ENCODE measurements around the gene CHD6. TPM values are rescaled to one million over a fixed set of nuclear protein-coding genes. Genes with fewer than 3 reads are reported as not detected.

The CHD6 gene
- total RNA-seq (10 to 100 TPM; 19.8 to 52.8 (median 41.4) TPM), polyA plus RNA-seq (10 to 100 TPM in 1 of 2 donors, 1 to 10 TPM in 1; 6.5 to 16.2 TPM)
- long read RNA-seq, donor 1, partial matches to known transcripts: 9 of 14 reads
- long read RNA-seq, donor 1, other reads (novel, unspliced or antisense): 3 of 14 reads
- long read RNA-seq, donor 2, partial matches to known transcripts: 6 of 13 reads
- long read RNA-seq, donor 2, other reads (novel, unspliced or antisense): 6 of 13 reads
- long read RNA-seq, donor 3, partial matches to known transcripts: 8 of 14 reads
- long read RNA-seq, donor 3, other reads (novel, unspliced or antisense): 4 of 14 reads

DNA sequence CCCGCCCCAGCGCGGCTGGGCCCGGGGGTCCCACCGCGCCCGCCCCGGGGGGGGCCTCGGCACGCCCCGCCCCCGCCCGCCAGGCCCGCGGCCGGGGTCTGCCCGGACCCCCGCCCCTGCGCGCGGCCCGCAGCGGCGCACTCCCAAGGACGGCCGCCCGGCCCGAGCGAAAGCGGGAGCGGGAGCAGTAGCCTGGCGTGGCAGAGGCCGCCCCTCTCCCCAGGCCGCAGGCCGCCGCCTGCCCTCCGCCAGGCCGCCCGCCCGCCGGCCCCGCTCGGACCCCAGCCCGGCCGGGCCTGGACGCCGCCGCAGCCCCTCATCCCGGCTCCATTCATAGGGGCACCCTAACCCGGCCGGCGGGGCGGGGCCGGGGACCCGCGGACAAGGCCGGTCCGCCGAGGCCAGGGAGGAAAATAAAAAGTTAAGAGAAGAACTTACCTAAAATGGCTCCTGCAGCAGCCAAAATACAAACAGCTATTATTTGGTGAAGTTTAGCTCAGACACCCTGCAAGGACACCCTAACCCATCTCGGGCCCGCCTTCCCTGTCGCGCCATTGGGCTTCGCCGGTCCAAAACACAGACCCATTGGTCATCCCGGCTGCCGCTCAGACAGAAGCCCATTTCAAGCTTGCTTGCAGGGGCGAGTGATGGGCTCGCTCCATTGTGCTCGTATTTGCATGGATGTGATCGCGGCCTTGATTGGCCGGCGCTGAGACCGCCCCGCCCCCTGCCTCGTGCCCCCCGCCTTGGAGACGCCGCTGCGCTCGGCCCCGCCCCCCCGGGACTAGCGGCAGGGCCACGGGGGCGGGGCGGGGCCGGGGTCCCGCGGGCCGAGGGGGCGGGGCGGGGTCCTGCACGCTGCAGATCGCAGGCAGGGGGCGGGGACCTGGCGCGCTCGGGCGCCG, at the start of gene CHD6:
TSS of gene CHD6 (minus strand) at position 476 of the 905 bp plus-strand sequence. CDS start 67,040 bp downstream, outside the sequence.
- WGBS, 4 donors: 0 to 1% (median 0%) methylated on average over 18 to 102 of the region's 102 CpGs
- Histone ChIP-seq H3K4me3 (peak within 1 kb of the TSS; percentile 60 to 95 (median 74)), H3K36me3 (no peaks in the 10 kb centered on the region), H3K27ac (peak within 1 kb of the TSS; percentile 79 to 95 (median 86)), H3K4me1 (peaks cover 0 to 39% (median 30%) of the 10 kb centered on the region in 12 donors), H3K9me3 (no peaks in the 10 kb centered on the region), H3K27me3 (no peaks in the 10 kb centered on the region)
- ATAC-seq: peak; percentile 99 to 100 (median 99)
- peak; percentile 100 for DNase-seq
- TF ChIP-seq CTCF (IDR thresholded peaks at IDR 0.05) (peak in 2 of 12 donors; percentile 7 to 15), POLR2A (IDR thresholded peaks at IDR 0.05) (peak in 1 of 2 donors; percentile 61)
- intact Hi-C loops (cut with DNase I): loop anchor here in 7 of 10 donors (5.0 to 10.0 kb wide), 7 partner anchors 46 to 113 kb away; no protein-coding TSS in a partner anchor

DNA sequence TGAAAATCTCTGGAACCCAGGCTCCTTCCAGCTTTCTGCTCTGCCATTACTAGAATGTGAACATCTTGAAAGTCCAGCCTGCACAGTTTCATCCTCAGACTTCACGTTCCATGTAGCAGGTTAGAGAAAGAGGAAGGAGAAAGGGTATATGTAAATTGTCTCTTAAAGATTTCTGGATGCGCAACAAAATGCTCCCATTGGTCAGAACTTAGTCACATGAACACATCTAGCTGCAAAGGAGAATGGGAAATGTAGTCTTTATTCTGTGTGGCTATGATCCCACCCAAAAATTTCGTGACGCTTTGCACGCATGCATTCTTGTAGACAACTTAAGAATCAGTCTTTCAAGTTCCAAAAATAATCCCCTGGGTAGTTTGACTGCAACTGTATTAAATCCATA, 46.4 kb upstream of the CHD6 start:
- Histone ChIP-seq H3K9me3 (peaks cover 0 to 4% (median 0%) of the 10 kb centered on the region in 12 donors), H3K36me3 (no peaks in the 10 kb centered on the region), H3K4me1 (no peaks in the 10 kb centered on the region), H3K27me3 (peaks cover 0 to 7% (median 0%) of the 10 kb centered on the region in 9 donors), H3K27ac (no peak overlapping the region), H3K4me3 (no peak overlapping the region)
- DNase-seq (no peak), ATAC-seq (no peak)
- TF ChIP-seq CTCF (IDR thresholded peaks at IDR 0.05) (no peak), POLR2A (IDR thresholded peaks at IDR 0.05) (no peak)
- intact Hi-C loops (cut with DNase I): no loop called here
- WGBS, 4 donors: 31 to 47% (median 43%) methylated on average over 5 of the region's 5 CpGs

DNA sequence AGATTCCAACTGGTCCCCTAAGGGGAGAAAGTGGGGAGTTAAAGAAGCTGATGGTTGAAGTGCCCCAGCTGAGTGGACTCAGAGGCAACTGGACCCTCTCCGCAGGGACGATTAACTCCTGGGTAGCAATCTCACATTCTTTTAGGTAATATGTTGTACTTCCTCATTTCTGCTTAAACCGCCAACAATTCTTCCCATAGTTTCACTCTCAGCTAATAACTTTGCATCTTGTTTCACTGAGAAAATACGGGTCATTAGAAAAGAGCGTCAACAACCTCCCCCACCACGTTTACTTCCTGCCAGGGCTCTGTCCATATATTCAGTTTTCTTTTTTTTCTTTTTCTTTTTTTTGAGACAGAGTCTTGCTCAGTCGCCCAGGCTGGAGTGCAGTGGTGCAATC, 39.5 kb upstream of the CHD6 start:
- DNase-seq: no peak
- H3K4me3 ChIP-seq: no peak overlapping the region
- peaks cover 0 to 7% (median 0%) of the 10 kb centered on the region in 9 donors for H3K27me3 ChIP-seq
- ATAC-seq: no peak
- no peak overlapping the region for H3K27ac ChIP-seq
- no peaks in the 10 kb centered on the region for H3K9me3 ChIP-seq
- intact Hi-C loops (cut with DNase I): no loop called here
- H3K36me3 ChIP-seq: no peaks in the 10 kb centered on the region
- 69 to 75% (median 73%) methylated on average over 7 of the region's 7 CpGs for WGBS, 4 donors
- no peaks in the 10 kb centered on the region for H3K4me1 ChIP-seq
- no peak for TF ChIP-seq CTCF (IDR thresholded peaks at IDR 0.05)
- no peak for TF ChIP-seq POLR2A (IDR thresholded peaks at IDR 0.05)

Measured in heart left ventricle (tissue), 16 donors.